ENCODE measurements around the gene SPATA31D1. TPM values are rescaled to one million over a fixed set of nuclear protein-coding genes. Genes with fewer than 3 reads are reported as not detected.

Gene SPATA31D1
- polyA plus RNA-seq, 1 of the 3 experiments (the other 2 are of a cell fraction), result not detected

DNA sequence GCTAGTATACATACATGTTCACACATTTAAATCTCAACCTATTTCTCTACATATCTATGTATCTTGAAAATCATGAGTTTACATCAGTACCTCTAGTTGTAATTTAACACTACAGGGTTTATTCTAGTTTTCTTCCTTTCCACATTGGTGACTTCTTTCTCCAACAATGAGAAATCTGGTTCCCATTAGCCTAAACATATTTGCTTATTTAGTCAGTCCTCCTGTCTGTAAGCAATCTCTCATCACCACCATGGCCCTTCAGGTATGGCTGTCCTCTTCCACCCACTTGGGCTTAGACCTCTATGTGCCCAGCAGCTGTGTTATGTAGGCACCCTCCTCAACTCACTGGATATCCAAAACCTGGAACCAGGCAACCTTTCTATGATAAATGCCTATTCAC is 8.0 kb upstream of the SPATA31D1 start:
- Histone ChIP-seq H3K9me2 (no peaks in the 10 kb centered on the region), H4K20me1 (ENCODE audit: insufficient read depth) (no peaks in the 10 kb centered on the region), H3F3A (replicated peaks; ENCODE audit: insufficient read depth) (no peaks in the 10 kb centered on the region), H3K27ac (ENCODE audit: low read depth in 2 of 2, low read length in 1 of 2) (no peak overlapping the region), H3K4me1 (ENCODE audit: control insufficient read depth in 1 of 2, insufficient read depth in 2 of 2, low read depth in 1 of 2, low read length in 1 of 2) (no peaks in the 10 kb centered on the region), H3K9ac (no peak overlapping the region), H3K27me3 (ENCODE audit: insufficient read depth) (no peaks in the 10 kb centered on the region), H3K9me3 (no peaks in the 10 kb centered on the region), H3K36me3 (replicated peaks in 1 of 2; ENCODE audit: control insufficient read depth in 1 of 2, insufficient read depth in 2 of 2, low read length in 1 of 2) (no peaks in the 10 kb centered on the region), H3K4me2 (no peak overlapping the region), H3K79me2 (ENCODE audit: insufficient read depth) (no peaks in the 10 kb centered on the region), H2AFZ (ENCODE audit: low read depth) (no peak overlapping the region), H3K4me3 (ENCODE audit: low read depth in 2 of 2, low read length in 1 of 2) (no peak overlapping the region)
- ChIA-PET POLR2A (no interaction called here), CTCF (interaction anchor here (1.1 kb wide), 1 partner anchor 16 kb away, joined by 3 read pairs; no protein-coding TSS in a partner anchor)
- TF ChIP-seq TCF12 (IDR thresholded peaks at IDR 0.05), result peak; percentile 27; the same call in 1 of the 2 replicates
- no peak for TF ChIP-seq CHD2 (IDR thresholded peaks at IDR 0.05; ENCODE audit: low read length, partially characterized antibody)
- no peak for DNase-seq

DNA sequence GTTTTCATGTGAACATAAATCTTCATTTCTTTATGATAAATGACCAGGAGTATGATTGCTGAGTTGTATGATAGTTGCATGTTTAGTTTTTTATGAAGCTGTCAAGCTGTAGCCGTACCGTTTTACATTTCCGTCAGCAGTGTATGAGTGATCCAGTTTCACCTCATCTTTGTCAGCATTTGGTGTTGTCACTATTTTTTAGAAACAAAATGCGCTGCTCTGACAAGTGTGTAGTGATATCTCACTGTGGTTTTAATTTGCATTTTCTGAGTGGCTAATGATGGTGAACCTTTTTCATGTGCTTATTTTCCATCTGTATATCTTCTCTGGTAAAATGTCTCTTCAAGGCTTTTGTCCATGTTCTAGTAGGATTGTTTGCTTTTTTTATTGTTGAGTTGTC is 6.7 kb upstream of the SPATA31D1 start:
- H3K4me2 ChIP-seq, result no peak overlapping the region
- no peak overlapping the region for H3K4me3 ChIP-seq (ENCODE audit: low read depth in 2 of 2, low read length in 1 of 2)
- no peaks in the 10 kb centered on the region for H3K9me3 ChIP-seq
- H3K27me3 ChIP-seq (ENCODE audit: insufficient read depth), result no peaks in the 10 kb centered on the region
- WGBS (ENCODE audit: low lambda C conversion rate), result 88% methylated on average over 4 of the region's 4 CpGs
- H3F3A ChIP-seq (replicated peaks; ENCODE audit: insufficient read depth), result no peaks in the 10 kb centered on the region
- ChIA-PET POLR2A (no interaction called here), CTCF (no interaction called here)
- H3K27ac ChIP-seq (ENCODE audit: low read depth in 2 of 2, low read length in 1 of 2), result no peak overlapping the region
- H3K4me1 ChIP-seq (ENCODE audit: control insufficient read depth in 1 of 2, insufficient read depth in 2 of 2, low read depth in 1 of 2, low read length in 1 of 2), result no peaks in the 10 kb centered on the region
- no peaks in the 10 kb centered on the region for H3K79me2 ChIP-seq (ENCODE audit: insufficient read depth)
- H2AFZ ChIP-seq (ENCODE audit: low read depth), result no peak overlapping the region
- H4K20me1 ChIP-seq (ENCODE audit: insufficient read depth), result no peaks in the 10 kb centered on the region
- TF ChIP-seq MEF2A (IDR thresholded peaks at IDR 0.05; ENCODE audit: borderline replicate concordance, low read depth) (no peak), RFX5 (IDR thresholded peaks at IDR 0.05; ENCODE audit: low read length) (no peak), FOXM1 (IDR thresholded peaks at IDR 0.05; ENCODE audit: low read depth) (no peak), FOSL2 (IDR thresholded peaks at IDR 0.05; ENCODE audit: borderline replicate concordance, low read depth) (no peak), TEAD4 (IDR thresholded peaks at IDR 0.05; ENCODE audit: borderline replicate concordance, insufficient read depth) (no peak), RCOR1 (IDR thresholded peaks at IDR 0.05; ENCODE audit: low read length) (no peak), CHD2 (IDR thresholded peaks at IDR 0.05; ENCODE audit: low read length, partially characterized antibody) (no peak), RXRA (IDR thresholded peaks at IDR 0.05; ENCODE audit: borderline replicate concordance, low read depth) (no peak), JUND (IDR thresholded peaks at IDR 0.05) (no peak), GABPA (IDR thresholded peaks at IDR 0.05; ENCODE audit: low read depth) (no peak), EZH2phosphoT487 (IDR thresholded peaks at IDR 0.05; ENCODE audit: borderline replicate concordance, low read depth) (no peak), NRF1 (IDR thresholded peaks at IDR 0.05; ENCODE audit: low read depth, low read length) (no peak), SMC3 (IDR thresholded peaks at IDR 0.05; ENCODE audit: low read depth, low read length) (no peak), NFIC (IDR thresholded peaks at IDR 0.05; ENCODE audit: borderline replicate concordance) (no peak), RAD21 (IDR thresholded peaks at IDR 0.05; ENCODE audit: low read length) (no peak)
- TF ChIP-seq, protein P1, sequence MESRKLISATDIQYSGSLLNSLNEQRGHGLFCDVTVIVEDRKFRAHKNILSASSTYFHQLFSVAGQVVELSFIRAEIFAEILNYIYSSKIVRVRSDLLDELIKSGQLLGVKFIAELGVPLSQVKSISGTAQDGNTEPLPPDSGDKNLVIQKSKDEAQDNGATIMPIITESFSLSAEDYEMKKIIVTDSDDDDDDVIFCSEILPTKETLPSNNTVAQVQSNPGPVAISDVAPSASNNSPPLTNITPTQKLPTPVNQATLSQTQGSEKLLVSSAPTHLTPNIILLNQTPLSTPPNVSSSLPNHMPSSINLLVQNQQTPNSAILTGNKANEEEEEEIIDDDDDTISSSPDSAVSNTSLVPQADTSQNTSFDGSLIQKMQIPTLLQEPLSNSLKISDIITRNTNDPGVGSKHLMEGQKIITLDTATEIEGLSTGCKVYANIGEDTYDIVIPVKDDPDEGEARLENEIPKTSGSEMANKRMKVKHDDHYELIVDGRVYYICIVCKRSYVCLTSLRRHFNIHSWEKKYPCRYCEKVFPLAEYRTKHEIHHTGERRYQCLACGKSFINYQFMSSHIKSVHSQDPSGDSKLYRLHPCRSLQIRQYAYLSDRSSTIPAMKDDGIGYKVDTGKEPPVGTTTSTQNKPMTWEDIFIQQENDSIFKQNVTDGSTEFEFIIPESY (IDR thresholded peaks at IDR 0.05; ENCODE audit: borderline replicate concordance, low read depth), result no peak
- TF ChIP-seq, protein P2, sequence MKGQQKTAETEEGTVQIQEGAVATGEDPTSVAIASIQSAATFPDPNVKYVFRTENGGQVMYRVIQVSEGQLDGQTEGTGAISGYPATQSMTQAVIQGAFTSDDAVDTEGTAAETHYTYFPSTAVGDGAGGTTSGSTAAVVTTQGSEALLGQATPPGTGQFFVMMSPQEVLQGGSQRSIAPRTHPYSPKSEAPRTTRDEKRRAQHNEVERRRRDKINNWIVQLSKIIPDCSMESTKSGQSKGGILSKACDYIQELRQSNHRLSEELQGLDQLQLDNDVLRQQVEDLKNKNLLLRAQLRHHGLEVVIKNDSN (IDR thresholded peaks at IDR 0.05; ENCODE audit: borderline replicate concordance, low read depth), result no peak
- TF ChIP-seq, protein P3, sequence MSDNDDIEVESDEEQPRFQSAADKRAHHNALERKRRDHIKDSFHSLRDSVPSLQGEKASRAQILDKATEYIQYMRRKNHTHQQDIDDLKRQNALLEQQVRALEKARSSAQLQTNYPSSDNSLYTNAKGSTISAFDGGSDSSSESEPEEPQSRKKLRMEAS (IDR thresholded peaks at IDR 0.05; ENCODE audit: low read depth), result no peak
- TF ChIP-seq, protein P4, sequence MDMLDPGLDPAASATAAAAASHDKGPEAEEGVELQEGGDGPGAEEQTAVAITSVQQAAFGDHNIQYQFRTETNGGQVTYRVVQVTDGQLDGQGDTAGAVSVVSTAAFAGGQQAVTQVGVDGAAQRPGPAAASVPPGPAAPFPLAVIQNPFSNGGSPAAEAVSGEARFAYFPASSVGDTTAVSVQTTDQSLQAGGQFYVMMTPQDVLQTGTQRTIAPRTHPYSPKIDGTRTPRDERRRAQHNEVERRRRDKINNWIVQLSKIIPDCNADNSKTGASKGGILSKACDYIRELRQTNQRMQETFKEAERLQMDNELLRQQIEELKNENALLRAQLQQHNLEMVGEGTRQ (IDR thresholded peaks at IDR 0.05; ENCODE audit: borderline replicate concordance, low read depth, low read length), result no peak
- TF ChIP-seq, protein P5, sequence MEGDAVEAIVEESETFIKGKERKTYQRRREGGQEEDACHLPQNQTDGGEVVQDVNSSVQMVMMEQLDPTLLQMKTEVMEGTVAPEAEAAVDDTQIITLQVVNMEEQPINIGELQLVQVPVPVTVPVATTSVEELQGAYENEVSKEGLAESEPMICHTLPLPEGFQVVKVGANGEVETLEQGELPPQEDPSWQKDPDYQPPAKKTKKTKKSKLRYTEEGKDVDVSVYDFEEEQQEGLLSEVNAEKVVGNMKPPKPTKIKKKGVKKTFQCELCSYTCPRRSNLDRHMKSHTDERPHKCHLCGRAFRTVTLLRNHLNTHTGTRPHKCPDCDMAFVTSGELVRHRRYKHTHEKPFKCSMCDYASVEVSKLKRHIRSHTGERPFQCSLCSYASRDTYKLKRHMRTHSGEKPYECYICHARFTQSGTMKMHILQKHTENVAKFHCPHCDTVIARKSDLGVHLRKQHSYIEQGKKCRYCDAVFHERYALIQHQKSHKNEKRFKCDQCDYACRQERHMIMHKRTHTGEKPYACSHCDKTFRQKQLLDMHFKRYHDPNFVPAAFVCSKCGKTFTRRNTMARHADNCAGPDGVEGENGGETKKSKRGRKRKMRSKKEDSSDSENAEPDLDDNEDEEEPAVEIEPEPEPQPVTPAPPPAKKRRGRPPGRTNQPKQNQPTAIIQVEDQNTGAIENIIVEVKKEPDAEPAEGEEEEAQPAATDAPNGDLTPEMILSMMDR (IDR thresholded peaks at IDR 0.05), result no peak
- H3K9ac ChIP-seq, result no peak overlapping the region
- no peaks in the 10 kb centered on the region for H3K36me3 ChIP-seq (replicated peaks in 1 of 2; ENCODE audit: control insufficient read depth in 1 of 2, insufficient read depth in 2 of 2, low read length in 1 of 2)
- no peaks in the 10 kb centered on the region for H3K9me2 ChIP-seq
- DNase-seq, result no peak

All from SK-N-SH (cell line).